Gastroesophageal sphincter (tissue), 4 donors: Measurements from ENCODE around the gene IL12B. TPM values are rescaled to one million over a fixed set of nuclear protein-coding genes. Genes with fewer than 3 reads are reported as not detected.
"Not testable (repeated sequence)": the region's sequence is repeated elsewhere in the genome, so short reads cannot be mapped to it uniquely, and the experiment has no call there.

Source experiments
- ATAC-seq: fragments of 150-250 bp; one replicate; pipeline ENCODE4 v1.9.1; 2016; ENCODE audit warnings: mild to moderate bottlenecking, moderate library complexity
- H3K27ac ChIP-seq, 4 donors: fragments of 200-600 bp; sonication (generic) in 3 of 4; 1 replicate in 3 of 4; 2 replicates in 1 of 4; pipeline ENCODE4 v1.5.1; 2016 to 2019
- H3K27me3 ChIP-seq: fragments of 200-600 bp; sonication (generic); one replicate; pipeline ENCODE4 v1.5.1; 2019
- H3K36me3 ChIP-seq, 2 donors: fragments of 200-600 bp; sonication (generic); one replicate each; pipeline ENCODE4 v1.5.1; 2019; ENCODE audit warnings: control low read depth in 1 of 2
- H3K4me1 ChIP-seq, 3 donors: fragments of 200-600 bp; sonication (generic); 1 replicate in 2 of 3; 2 replicates in 1 of 3; pipeline ENCODE4 v1.5.1; 2016 to 2019; ENCODE audit warnings: control low read depth in 2 of 3
- H3K4me3 ChIP-seq, 2 donors: fragments of 200-600 bp; sonication (generic); one replicate each; pipeline ENCODE4 v1.5.1; 2019; ENCODE audit warnings: mild to moderate bottlenecking in 1 of 2, moderate library complexity in 1 of 2
- H3K9me3 ChIP-seq, 3 donors: fragments of 200-600 bp; sonication (generic); one replicate each; pipeline ENCODE4 v1.5.1; 2017 to 2019; ENCODE audit warnings: control low read depth in 2 of 3
- EP300 ChIP-seq: sonication (generic); formaldehyde crosslinking; IDR thresholded peaks from one replicate; pipeline ENCODE4 v1.6.1; 2017; ENCODE audit warnings: antibody characterized with exemption, mild to moderate bottlenecking
- POLR2A ChIP-seq, 2 donors: fragments of 450-650 bp; IDR thresholded peaks; one replicate each; pipeline ENCODE4 v1.6.1; 2017; ENCODE audit warnings: antibody characterized with exemption in 2 of 2, mild to moderate bottlenecking in 2 of 2, moderate library complexity in 1 of 2
- POLR2AphosphoS5 ChIP-seq: sonication (generic); formaldehyde crosslinking; IDR thresholded peaks from one replicate; pipeline ENCODE4 v1.6.1; 2017; ENCODE audit warnings: antibody characterized with exemption
- WGBS, 2 donors: methylation state at CpG; one replicate each; pipeline ENCODE4 v1.1.5; 2018; ENCODE audit warnings: low coverage in 1 of 2; 5-methylcytosine and 5-hydroxymethylcytosine counted together
- small RNA-seq, 4 donors: library from RNA; depleted of rRNA; stranded (forward); fragments of <200 nt; gene quantifications; one replicate each; pipeline ENCODE3, GENCODE V24; 2016
- total RNA-seq, 4 donors: library from RNA; depleted of rRNA; stranded (reverse); fragments of >200 nt; gene quantifications; one replicate each; pipeline ENCODE4 v1.1.0, GENCODE V29; 2016
- TF ChIP-seq, protein P1 (sequence below), 4 experiments: fragments of 200-600 bp in 2 of 4; fragments of 450-650 bp in 2 of 4; sonication (generic) in 1 of 4; IDR thresholded peaks; one replicate each; pipeline ENCODE4 v1.5.1; 2017 to 2019; ENCODE audit warnings: antibody characterized with exemption in 4 of 4, mild to moderate bottlenecking in 2 of 4, moderate library complexity in 2 of 4

The IL12B gene
- total RNA-seq, 4 donors from 2014 or later, result not detected

DNA sequence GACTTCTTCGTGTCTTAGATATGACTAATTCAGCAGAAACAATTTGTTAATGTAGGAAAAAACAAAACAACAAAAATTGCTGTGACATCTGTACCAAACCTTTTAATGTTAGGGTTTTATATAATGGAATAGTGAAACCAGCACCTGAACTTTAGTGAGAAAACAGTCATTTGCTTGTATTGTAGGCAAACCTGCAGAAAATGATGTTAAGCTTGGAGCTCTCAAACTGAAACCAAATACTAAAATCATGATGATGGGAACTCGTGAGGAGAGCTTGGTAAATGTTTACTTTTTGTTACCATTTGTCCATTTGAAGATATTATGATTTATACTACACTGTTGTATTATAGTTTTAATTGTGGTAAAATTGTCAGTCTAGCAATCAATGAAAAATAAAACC lies 60.6 kb downstream of the IL12B start:
- ATAC-seq, result no peak
- no peak overlapping the region for H3K27ac ChIP-seq
- WGBS, 2 donors, result 58 to 70% methylated on average over 2 of the region's 2 CpGs
- H3K36me3 ChIP-seq, result peaks cover 0 to 65% of the 10 kb centered on the region in 2 donors
- peaks cover 0 to 8% (median 0%) of the 10 kb centered on the region in 3 donors for H3K4me1 ChIP-seq
- TF ChIP-seq POLR2A (IDR thresholded peaks at IDR 0.05) (no peak), EP300 (no peak), POLR2AphosphoS5 (no peak)
- TF ChIP-seq, protein P1, sequence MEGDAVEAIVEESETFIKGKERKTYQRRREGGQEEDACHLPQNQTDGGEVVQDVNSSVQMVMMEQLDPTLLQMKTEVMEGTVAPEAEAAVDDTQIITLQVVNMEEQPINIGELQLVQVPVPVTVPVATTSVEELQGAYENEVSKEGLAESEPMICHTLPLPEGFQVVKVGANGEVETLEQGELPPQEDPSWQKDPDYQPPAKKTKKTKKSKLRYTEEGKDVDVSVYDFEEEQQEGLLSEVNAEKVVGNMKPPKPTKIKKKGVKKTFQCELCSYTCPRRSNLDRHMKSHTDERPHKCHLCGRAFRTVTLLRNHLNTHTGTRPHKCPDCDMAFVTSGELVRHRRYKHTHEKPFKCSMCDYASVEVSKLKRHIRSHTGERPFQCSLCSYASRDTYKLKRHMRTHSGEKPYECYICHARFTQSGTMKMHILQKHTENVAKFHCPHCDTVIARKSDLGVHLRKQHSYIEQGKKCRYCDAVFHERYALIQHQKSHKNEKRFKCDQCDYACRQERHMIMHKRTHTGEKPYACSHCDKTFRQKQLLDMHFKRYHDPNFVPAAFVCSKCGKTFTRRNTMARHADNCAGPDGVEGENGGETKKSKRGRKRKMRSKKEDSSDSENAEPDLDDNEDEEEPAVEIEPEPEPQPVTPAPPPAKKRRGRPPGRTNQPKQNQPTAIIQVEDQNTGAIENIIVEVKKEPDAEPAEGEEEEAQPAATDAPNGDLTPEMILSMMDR (IDR thresholded peaks at IDR 0.05), result no peak
- no peaks in the 10 kb centered on the region for H3K9me3 ChIP-seq
- no peaks in the 10 kb centered on the region for H3K27me3 ChIP-seq
- H3K4me3 ChIP-seq, result no peak overlapping the region

DNA sequence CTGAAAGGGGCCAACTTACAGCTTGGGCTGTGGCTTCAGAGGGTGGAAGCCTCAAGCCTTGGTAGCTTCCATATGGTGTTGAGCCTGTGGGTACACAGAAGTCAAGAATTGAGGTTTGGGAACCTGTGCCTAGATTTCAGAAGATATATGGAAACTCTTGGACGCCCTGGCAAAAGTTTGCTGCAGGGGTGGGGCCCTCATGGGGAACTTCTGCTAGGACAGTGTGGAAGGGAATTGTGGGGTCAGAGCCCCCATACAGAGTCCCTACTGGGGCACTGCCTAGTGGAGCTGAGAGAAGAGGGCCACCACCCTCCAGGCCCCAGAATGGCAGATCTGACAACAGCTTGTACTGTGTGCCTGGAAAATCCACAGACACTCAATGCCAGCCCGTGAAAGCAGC lies 63.5 kb downstream of the IL12B start:
- H3K4me1 ChIP-seq, result peaks cover 0 to 26% (median 0%) of the 10 kb centered on the region in 3 donors
- not testable (repeated sequence) for H3K27me3 ChIP-seq, H3K27ac ChIP-seq, H3K4me3 ChIP-seq, H3K9me3 ChIP-seq, ATAC-seq
- no CpG with 5 or more reads among the region's 2 CpGs for WGBS, 2 donors
- H3K36me3 ChIP-seq, result peaks cover 0 to 37% of the 10 kb centered on the region in 2 donors

Small RNA genes within 50 kb of the gene (small RNA-seq; reads per million reads assigned to genes)
- 0 reads per million in 4 donors for gene RNU4ATAC2P

Other genes starting within 250 kb of the IL12B start
- 10 to 100 TPM; 16.8 to 28.5 (median 24.3) TPM for gene EBF1, start 230.6 kb downstream of the IL12B start, total RNA-seq
- 10 to 100 TPM; 39.3 to 89.4 (median 68.7) TPM for gene RNF145, start 120.9 kb downstream of the IL12B start, total RNA-seq
- 10 to 100 TPM; 24.1 to 29.3 (median 26.0) TPM for gene UBLCP1, start 67.2 kb downstream of the IL12B start, total RNA-seq